Mucosa of stomach (tissue), 1 donor: ENCODE data around the gene ADD3.

ENCODE experiments used
- H3K27me3 ChIP-seq: one replicate; pipeline ENCODE4 v1.7.0; 2013; ENCODE audit warnings: mild to moderate bottlenecking, low read length; ENCODE audit not compliant: control insufficient read depth, insufficient read depth
- H3K36me3 ChIP-seq: one replicate; pipeline ENCODE4 v1.7.0; 2013; ENCODE audit warnings: low read length; ENCODE audit not compliant: control insufficient read depth, insufficient read depth
- H3K4me1 ChIP-seq: one replicate; pipeline ENCODE4 v1.7.0; 2013; ENCODE audit warnings: mild to moderate bottlenecking, low read length; ENCODE audit not compliant: control insufficient read depth, insufficient read depth
- H3K4me3 ChIP-seq: one replicate; pipeline ENCODE4 v1.7.0; 2013; ENCODE audit warnings: low read length
- H3K9ac ChIP-seq: one replicate; pipeline ENCODE4 v1.7.0; 2013; ENCODE audit warnings: mild to moderate bottlenecking, low read length, moderate library complexity
- H3K9me3 ChIP-seq: one replicate; pipeline ENCODE4 v1.7.0; 2013; ENCODE audit warnings: mild to moderate bottlenecking, low read length, moderate library complexity; ENCODE audit not compliant: control insufficient read depth
- donor health status: Pancreatic carcinoma.

Gene ADD3

GRCh38 chr10:110141871-110142635 lies 134.3 kb downstream of the ADD3 start:
- no peaks in the 10 kb centered on the region for H3K27me3 ChIP-seq
- H3K4me1 ChIP-seq, result peaks cover 11% of the 10 kb centered on the region
- H3K4me3 ChIP-seq, result no peak overlapping the region
- H3K9me3 ChIP-seq, result no peaks in the 10 kb centered on the region
- H3K9ac ChIP-seq, result no peak overlapping the region
- H3K36me3 ChIP-seq, result no peaks in the 10 kb centered on the region

- Histone ChIP-seq H3K4me1 (peaks cover 11% of the 10 kb centered on the region), H3K9me3 (no peaks in the 10 kb centered on the region), H3K36me3 (no peaks in the 10 kb centered on the region)
Observed at GRCh38 chr10:110142965-110143364, 135.2 kb downstream of the ADD3 start.

GRCh38 chr10:110144507-110144906 lies 136.7 kb downstream of the ADD3 start:
- H3K9ac ChIP-seq, result no peak overlapping the region
- H3K4me3 ChIP-seq, result no peak overlapping the region
- no peaks in the 10 kb centered on the region for H3K27me3 ChIP-seq
- H3K4me1 ChIP-seq, result peaks cover 11% of the 10 kb centered on the region
- no peaks in the 10 kb centered on the region for H3K36me3 ChIP-seq
- H3K9me3 ChIP-seq, result no peaks in the 10 kb centered on the region

More at GRCh38 chr10:110142965-110143364, 135.2 kb downstream of the ADD3 start:
- Histone ChIP-seq H3K4me3 (no peak overlapping the region), H3K27me3 (no peaks in the 10 kb centered on the region), H3K9ac (no peak overlapping the region)

- H3K9me3 ChIP-seq, result no peaks in the 10 kb centered on the region
Observed at GRCh38 chr10:110147961-110148360, 140.2 kb downstream of the ADD3 start.

GRCh38 chr10:110149259-110149658 lies 141.5 kb downstream of the ADD3 start:
- H3K4me3 ChIP-seq, result no peak overlapping the region
- no peaks in the 10 kb centered on the region for H3K36me3 ChIP-seq
- H3K27me3 ChIP-seq, result peaks cover 4% of the 10 kb centered on the region
- peaks cover 15% of the 10 kb centered on the region for H3K4me1 ChIP-seq
- H3K9me3 ChIP-seq, result no peaks in the 10 kb centered on the region
- H3K9ac ChIP-seq, result no peak overlapping the region

More at GRCh38 chr10:110147961-110148360, 140.2 kb downstream of the ADD3 start:
- Histone ChIP-seq H3K4me3 (no peak overlapping the region), H3K4me1 (peaks cover 15% of the 10 kb centered on the region), H3K27me3 (peaks cover 3% of the 10 kb centered on the region), H3K9ac (no peak overlapping the region), H3K36me3 (no peaks in the 10 kb centered on the region)

GRCh38 chr10:110150046-110150445 lies 142.3 kb downstream of the ADD3 start:
- Histone ChIP-seq H3K9me3 (no peaks in the 10 kb centered on the region), H3K27me3 (peaks cover 4% of the 10 kb centered on the region)

GRCh38 chr10:110150981-110151380 lies 143.2 kb downstream of the ADD3 start:
- H3K36me3 ChIP-seq, result no peaks in the 10 kb centered on the region
- H3K9ac ChIP-seq, result peak overlapping the region; percentile 58
- H3K4me1 ChIP-seq, result peaks cover 15% of the 10 kb centered on the region
- H3K4me3 ChIP-seq, result peak overlapping the region; percentile 7
- peaks cover 4% of the 10 kb centered on the region for H3K27me3 ChIP-seq
- no peaks in the 10 kb centered on the region for H3K9me3 ChIP-seq

More at GRCh38 chr10:110150046-110150445, 142.3 kb downstream of the ADD3 start:
- Histone ChIP-seq H3K36me3 (no peaks in the 10 kb centered on the region), H3K9ac (no peak overlapping the region), H3K4me3 (no peak overlapping the region), H3K4me1 (peaks cover 15% of the 10 kb centered on the region)

- peaks cover 15% of the 10 kb centered on the region for H3K4me1 ChIP-seq
- peaks cover 4% of the 10 kb centered on the region for H3K27me3 ChIP-seq
- H3K9ac ChIP-seq, result peak overlapping the region; percentile 58
- no peaks in the 10 kb centered on the region for H3K36me3 ChIP-seq
- no peaks in the 10 kb centered on the region for H3K9me3 ChIP-seq
- peak overlapping the region; percentile 7 for H3K4me3 ChIP-seq
Observed at GRCh38 chr10:110151467-110151866, 143.7 kb downstream of the ADD3 start.

- Histone ChIP-seq H3K27me3 (peaks cover 4% of the 10 kb centered on the region), H3K9me3 (no peaks in the 10 kb centered on the region), H3K4me3 (no peak overlapping the region), H3K9ac (no peak overlapping the region), H3K4me1 (peaks cover 15% of the 10 kb centered on the region), H3K36me3 (no peaks in the 10 kb centered on the region)
Observed at GRCh38 chr10:110151971-110152370, 144.2 kb downstream of the ADD3 start.

GRCh38 chr10:110153396-110153795 lies 145.6 kb downstream of the ADD3 start:
- H3K9me3 ChIP-seq, result no peaks in the 10 kb centered on the region
- H3K4me1 ChIP-seq, result peaks cover 15% of the 10 kb centered on the region
- no peak overlapping the region for H3K4me3 ChIP-seq
- peaks cover 8% of the 10 kb centered on the region for H3K27me3 ChIP-seq
- no peaks in the 10 kb centered on the region for H3K36me3 ChIP-seq
- no peak overlapping the region for H3K9ac ChIP-seq

- H3K36me3 ChIP-seq, result no peaks in the 10 kb centered on the region
- H3K27me3 ChIP-seq, result peaks cover 12% of the 10 kb centered on the region
- H3K9me3 ChIP-seq, result no peaks in the 10 kb centered on the region
- peaks cover 11% of the 10 kb centered on the region for H3K4me1 ChIP-seq
- H3K9ac ChIP-seq, result no peak overlapping the region
- H3K4me3 ChIP-seq, result no peak overlapping the region
Observed at GRCh38 chr10:110156046-110156445, 148.3 kb downstream of the ADD3 start.

GRCh38 chr10:110158051-110159005 lies 150.5 kb downstream of the ADD3 start:
- H3K9ac ChIP-seq, result no peak overlapping the region
- peaks cover 8% of the 10 kb centered on the region for H3K27me3 ChIP-seq
- H3K4me1 ChIP-seq, result no peaks in the 10 kb centered on the region
- H3K36me3 ChIP-seq, result no peaks in the 10 kb centered on the region
- no peaks in the 10 kb centered on the region for H3K9me3 ChIP-seq
- H3K4me3 ChIP-seq, result no peak overlapping the region
